HG03135 (cell line): ENCODE measurements around the gene C2CD4C.
"Not testable (repeated sequence)": the region's sequence is repeated elsewhere in the genome, so short reads cannot be mapped to it uniquely, and the experiment has no call there.

Source experiments
- ATAC-seq: cut with Tn5 transposase; IDR thresholded peaks from one replicate; pipeline ENCODE4 v1.9.1; 2021; ENCODE audit warnings: mild to moderate bottlenecking, moderate library complexity; ENCODE audit not compliant: unreplicated experiment

C2CD4C gene

GRCh38 chr19:401866-402511, 7.0 kb downstream of the C2CD4C start:
- no peak for ATAC-seq

- no peak for ATAC-seq
These were observed 7.7 kb downstream of the C2CD4C start for GRCh38 chr19:400976-401865.

- no peak for ATAC-seq
These were observed 9.6 kb downstream of the C2CD4C start for GRCh38 chr19:399370-399769.

- no peak for ATAC-seq
These were observed 10.2 kb downstream of the C2CD4C start for GRCh38 chr19:398719-399118.

GRCh38 chr19:397941-398706, 10.8 kb downstream of the C2CD4C start:
- no peak for ATAC-seq

- ATAC-seq: no peak
These were observed 11.6 kb downstream of the C2CD4C start for GRCh38 chr19:397321-397720.

- no peak for ATAC-seq
These were observed 13.5 kb downstream of the C2CD4C start for GRCh38 chr19:395467-395866.

GRCh38 chr19:394857-395256, 14.1 kb downstream of the C2CD4C start:
- ATAC-seq: not testable (repeated sequence)

- ATAC-seq: not testable (repeated sequence)
These were observed 15.4 kb downstream of the C2CD4C start for GRCh38 chr19:393560-393959.

- ATAC-seq: no peak
These were observed 16.5 kb downstream of the C2CD4C start for GRCh38 chr19:392375-392970.

- no peak for ATAC-seq
These were observed 17.1 kb downstream of the C2CD4C start for GRCh38 chr19:391726-392374.

- ATAC-seq: no peak
These were observed 17.8 kb downstream of the C2CD4C start for GRCh38 chr19:391207-391557.

GRCh38 chr19:390386-391206, 18.4 kb downstream of the C2CD4C start:
- ATAC-seq: no peak

GRCh38 chr19:389935-390289, 19.0 kb downstream of the C2CD4C start:
- ATAC-seq: no peak

GRCh38 chr19:389255-389934, 19.6 kb downstream of the C2CD4C start:
- ATAC-seq: no peak

GRCh38 chr19:388691-389090, 20.3 kb downstream of the C2CD4C start:
- no peak for ATAC-seq

GRCh38 chr19:387777-388176, 21.2 kb downstream of the C2CD4C start:
- no peak for ATAC-seq

- not testable (repeated sequence) for ATAC-seq
These were observed 22.2 kb downstream of the C2CD4C start for GRCh38 chr19:386632-387301.

GRCh38 chr19:386189-386588, 22.8 kb downstream of the C2CD4C start:
- ATAC-seq: not testable (repeated sequence)
